DND-41 (cell line): ENCODE measurements around the gene PXK.

Experiments
- ATAC-seq: fragments of 200-7000 bp; cut with Tn5 transposase; 3 replicates; pipeline ENCODE4 v1.9.1; 2021; ENCODE audit warnings: low read depth; ENCODE audit not compliant: insufficient read depth
- DNase-seq: peaks from one replicate; pipeline ENCODE4 v3.0.0-alpha.2; 2020
- H2AFZ ChIP-seq: 2 replicates; pipeline ENCODE4 v1.6.0; 2012; ENCODE audit warnings: low read depth, low read length
- H3K27ac ChIP-seq: 2 replicates; pipeline ENCODE4 v1.5.1; 2012; ENCODE audit warnings: low read length, inconsistent platforms
- H3K27me3 ChIP-seq: fragments of 200-600 bp; sonication (generic); 2 replicates; pipeline ENCODE4 v1.6.0; 2012; ENCODE audit warnings: low read length, mild to moderate bottlenecking, inconsistent platforms; ENCODE audit not compliant: insufficient read depth, poor library complexity
- H3K36me3 ChIP-seq: 2 replicates; pipeline ENCODE4 v1.5.1; 2012; ENCODE audit warnings: low read length, inconsistent platforms; ENCODE audit not compliant: insufficient read depth
- H3K4me1 ChIP-seq: 2 replicates; pipeline ENCODE4 v1.5.1; 2012; ENCODE audit warnings: mild to moderate bottlenecking, low read length; ENCODE audit not compliant: insufficient read depth
- H3K4me2 ChIP-seq: 2 replicates; pipeline ENCODE4 v1.6.0; 2012; ENCODE audit warnings: mild to moderate bottlenecking, moderate library complexity, low read length, inconsistent platforms; ENCODE audit not compliant: insufficient read depth
- H3K4me3 ChIP-seq, 2 experiments: fragments of 200-600 bp in 1 of 2; shearing (Covaris generic) in 1 of 2; 2 replicates each; pipeline ENCODE4 v1.5.1; 2012 to 2016; ENCODE audit warnings: inconsistent platforms in 2 of 2, low read length in 2 of 2, mild to moderate bottlenecking in 2 of 2, low read depth in 1 of 2, moderate library complexity in 1 of 2
- H3K79me2 ChIP-seq: 2 replicates; pipeline ENCODE4 v1.6.0; 2012; ENCODE audit warnings: low read length, inconsistent platforms; ENCODE audit not compliant: insufficient read depth
- H3K9ac ChIP-seq: 2 replicates; pipeline ENCODE4 v1.6.0; 2012; ENCODE audit warnings: low read depth, mild to moderate bottlenecking, inconsistent platforms, low read length, moderate library complexity
- H3K9me3 ChIP-seq: 2 replicates; pipeline ENCODE4 v1.5.1; 2012; ENCODE audit warnings: low read length, moderate library complexity, mild to moderate bottlenecking, inconsistent platforms; ENCODE audit not compliant: insufficient read depth, severe bottlenecking
- H4K20me1 ChIP-seq: 2 replicates; pipeline ENCODE4 v1.6.0; 2012; ENCODE audit warnings: low read length; ENCODE audit not compliant: insufficient read depth
- CTCF ChIP-seq: IDR thresholded peaks from 2 replicates; pipeline ENCODE4 v1.5.1; 2012; ENCODE audit warnings: borderline replicate concordance, low read length, moderate library complexity, mild to moderate bottlenecking; ENCODE audit not compliant: poor library complexity, severe bottlenecking; ENCODE audit errors: extremely low read depth
- EZH2 ChIP-seq: IDR thresholded peaks from 3 replicates; pipeline ENCODE4 v1.6.1; 2012; ENCODE audit warnings: borderline replicate concordance, low read depth, mild to moderate bottlenecking, moderate library complexity, low read length, inconsistent platforms; ENCODE audit not compliant: severe bottlenecking

The PXK gene

DNA sequence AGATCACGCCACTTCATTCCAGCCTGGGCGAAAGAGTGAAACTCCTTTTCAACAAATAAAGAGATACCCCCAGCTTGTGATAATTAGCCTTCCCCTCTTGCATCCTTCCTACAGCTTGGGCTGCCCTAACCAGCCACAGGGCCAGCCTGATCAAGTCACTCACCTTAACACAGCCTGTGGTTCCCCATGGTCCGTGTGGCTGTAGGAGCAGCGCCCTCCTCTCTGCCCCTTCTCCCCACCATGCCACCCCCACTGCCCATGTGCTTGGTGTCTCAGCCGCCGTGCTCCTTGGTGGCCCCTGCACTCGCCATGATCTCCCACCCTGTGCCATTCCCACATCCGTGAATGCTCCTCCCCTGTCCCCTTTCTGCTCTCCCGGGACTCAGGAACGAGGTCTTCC is 39.8 kb upstream of the PXK start:
- ATAC-seq (no peak), DNase-seq (no peak)
- H3K4me3 ChIP-seq = no peak overlapping the region

DNA sequence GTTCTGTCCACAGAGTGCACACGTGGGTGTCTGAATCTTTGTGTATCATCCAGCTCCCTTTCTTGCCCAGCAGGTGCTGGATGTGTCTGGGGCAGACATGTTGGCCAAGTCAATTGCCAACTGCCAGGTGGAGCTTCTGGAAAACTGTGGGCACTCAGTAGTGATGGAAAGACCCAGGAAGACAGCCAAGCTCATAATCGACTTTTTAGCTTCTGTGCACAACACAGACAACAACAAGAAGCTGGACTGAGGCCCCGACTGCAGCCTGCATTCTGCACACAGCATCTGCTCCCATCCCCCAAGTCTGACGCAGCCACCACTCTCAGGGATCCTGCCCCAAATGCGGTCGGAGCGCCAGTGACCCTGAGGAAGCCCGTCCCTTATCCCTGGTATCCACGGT is 39.2 kb upstream of the PXK start:
- TF ChIP-seq CTCF = no peak
- no peak for TF ChIP-seq EZH2
- Histone ChIP-seq H3K27ac (no peak overlapping the region), H3K4me3 (no peak overlapping the region), H3K79me2 (no peaks in the 10 kb centered on the region), H3K4me1 (no peaks in the 10 kb centered on the region), H3K27me3 (peaks cover 3% of the 10 kb centered on the region), H2AFZ (no peak overlapping the region), H3K9ac (no peak overlapping the region), H3K4me2 (no peak overlapping the region), H3K36me3 (no peaks in the 10 kb centered on the region), H4K20me1 (no peaks in the 10 kb centered on the region), H3K9me3 (no peaks in the 10 kb centered on the region)
- DNase-seq (no peak), ATAC-seq (no peak)

More for the DNA sequence above, 39.8 kb upstream of the PXK start:
- H3K27me3 ChIP-seq = peaks cover under 1% of the 10 kb centered on the region
- TF ChIP-seq CTCF (no peak), EZH2 (no peak)
- H3K4me1 ChIP-seq = no peaks in the 10 kb centered on the region
- H3K9me3 ChIP-seq = no peaks in the 10 kb centered on the region
- no peaks in the 10 kb centered on the region for H3K79me2 ChIP-seq
- H3K27ac ChIP-seq = no peak overlapping the region
- H3K36me3 ChIP-seq = no peaks in the 10 kb centered on the region; the same call in 1 of the 2 replicates
- no peak overlapping the region for H3K9ac ChIP-seq
- no peaks in the 10 kb centered on the region for H4K20me1 ChIP-seq
- H2AFZ ChIP-seq = no peak overlapping the region
- no peak overlapping the region for H3K4me2 ChIP-seq

GRCh38 chr3:58296269-58296668 is 36.4 kb upstream of the PXK start:
- Histone ChIP-seq H3K27me3 (peaks cover 16% of the 10 kb centered on the region), H3K9ac (no peak overlapping the region), H3K27ac (no peak overlapping the region), H3K79me2 (no peaks in the 10 kb centered on the region), H3K4me2 (no peak overlapping the region), H3K36me3 (no peaks in the 10 kb centered on the region), H3K4me3 (no peak overlapping the region), H3K9me3 (no peaks in the 10 kb centered on the region), H3K4me1 (no peaks in the 10 kb centered on the region), H4K20me1 (no peaks in the 10 kb centered on the region), H2AFZ (no peak overlapping the region)
- no peak for TF ChIP-seq EZH2
- TF ChIP-seq CTCF = no peak
- no peak for DNase-seq
- ATAC-seq = no peak

GRCh38 chr3:58296843-58297242 is 35.8 kb upstream of the PXK start:
- DNase-seq = no peak
- Histone ChIP-seq H2AFZ (no peak overlapping the region), H3K79me2 (no peaks in the 10 kb centered on the region), H3K9me3 (no peaks in the 10 kb centered on the region), H3K4me3 (no peak overlapping the region), H3K27me3 (peaks cover 16% of the 10 kb centered on the region), H3K27ac (no peak overlapping the region), H3K4me2 (no peak overlapping the region), H3K4me1 (no peaks in the 10 kb centered on the region), H4K20me1 (no peaks in the 10 kb centered on the region), H3K36me3 (no peaks in the 10 kb centered on the region), H3K9ac (no peak overlapping the region)
- ATAC-seq = no peak
- TF ChIP-seq CTCF (no peak), EZH2 (no peak)
